ENCODE measurements around the gene TRAF2. TPM values are rescaled to one million over a fixed set of nuclear protein-coding genes. Genes with fewer than 3 reads are reported as not detected.
A peak's percentile ranks its signal among the peaks of the same experiment; 100 is the strongest.

The TRAF2 gene
- total and polyA plus RNA-seq, 2 of the 13 experiments (the other 11 are each of a cell fraction or from before 2014, with no cell fraction given) = 12.4 to 13.6 TPM

GRCh38 chr9:136922540-136922939 is 36.2 kb downstream of the TRAF2 start:
- no peak for FAIRE-seq
- no peaks in the 10 kb centered on the region for H3K9me3 ChIP-seq (ENCODE audit: low read length)
- no peak overlapping the region for H3K9ac ChIP-seq (ENCODE audit: insufficient read depth, low read depth, low read length)
- DNase-seq (ENCODE audit: low spot score) = no peak
- H3K4me3 ChIP-seq (replicated peaks in 1 of 3; ENCODE audit: insufficient read depth in 1 of 3, low read depth in 2 of 3, low read length in 3 of 3) = no peak overlapping the region
- 92% methylated on average over 19 of the region's 19 CpGs for WGBS (ENCODE audit: low lambda C conversion rate)
- ChIA-PET CTCF (ENCODE audit: low intra/inter-chr PET ratio, low total read pairs) (no interaction called here), POLR2A (no interaction called here)
- no peak for TF ChIP-seq ZNF44 (CRISPR knock-in tag; IDR thresholded peaks at IDR 0.05)
- TF ChIP-seq FOXP1 (IDR thresholded peaks at IDR 0.05) = no peak
- TF ChIP-seq FOXP1 (CRISPR knock-in tag; IDR thresholded peaks at IDR 0.05) = no peak
- no peak for TF ChIP-seq ZFAT (CRISPR knock-in tag; conservative IDR thresholded peaks at IDR 0.05)
- intact Hi-C loops (cut with micrococcal nuclease; ENCODE audit: unreplicated experiment) (no loop called here), in situ Hi-C loops (cut with HindIII; ENCODE audit: extremely low pct_ligation_motif_present, low pct_unique_long_range_greater_than_20kb) (no loop called here)
- peaks cover 24 to 50% of the 10 kb centered on the region in 2 experiments; a peak in 4 of 5 replicates for H3K36me3 ChIP-seq (replicated peaks in 1 of 2; ENCODE audit: control insufficient read depth in 1 of 2, insufficient read depth in 2 of 2, low read length in 2 of 2)
- H3K27me3 ChIP-seq (ENCODE audit: control insufficient read depth in 1 of 2, insufficient read depth in 2 of 2, low read length in 2 of 2) = no peaks in the 10 kb centered on the region
- no peaks in the 10 kb centered on the region for H4K20me1 ChIP-seq (ENCODE audit: insufficient read depth, low read length)
- H3K4me1 ChIP-seq (ENCODE audit: insufficient read depth, low read length) = no peaks in the 10 kb centered on the region
- H2AFZ ChIP-seq (ENCODE audit: low read length) = no peak overlapping the region
- ATAC-seq = no peak
- BruUV-seq (replicated peaks) = no TSS peak
- no peak overlapping the region for H3K4me2 ChIP-seq (ENCODE audit: low read depth, low read length)
- no peak overlapping the region for H3K27ac ChIP-seq (ENCODE audit: extremely low read length, insufficient read depth, low read length)
- no peaks in the 10 kb centered on the region for H3K79me2 ChIP-seq (ENCODE audit: insufficient read depth, low read length)

GRCh38 chr9:136923881-136924280 is 37.6 kb downstream of the TRAF2 start:
- Histone ChIP-seq H3K27me3 (ENCODE audit: control insufficient read depth in 1 of 2, insufficient read depth in 2 of 2, low read length in 2 of 2) (no peaks in the 10 kb centered on the region), H3K4me3 (replicated peaks in 1 of 3; ENCODE audit: insufficient read depth in 1 of 3, low read depth in 2 of 3, low read length in 3 of 3) (no peak overlapping the region), H3K27ac (ENCODE audit: extremely low read length, insufficient read depth, low read length) (no peak overlapping the region), H3K79me2 (ENCODE audit: insufficient read depth, low read length) (no peaks in the 10 kb centered on the region), H2AFZ (ENCODE audit: low read length) (no peak overlapping the region), H3K9ac (ENCODE audit: insufficient read depth, low read depth, low read length) (no peak overlapping the region), H3K4me1 (ENCODE audit: insufficient read depth, low read length) (no peaks in the 10 kb centered on the region), H3K9me3 (ENCODE audit: low read length) (no peaks in the 10 kb centered on the region), H3K4me2 (ENCODE audit: low read depth, low read length) (no peak overlapping the region), H4K20me1 (ENCODE audit: insufficient read depth, low read length) (no peaks in the 10 kb centered on the region), H3K36me3 (replicated peaks in 1 of 2; ENCODE audit: control insufficient read depth in 1 of 2, insufficient read depth in 2 of 2, low read length in 2 of 2) (peaks cover 23 to 49% of the 10 kb centered on the region in 2 experiments; a peak in 4 of 5 replicates)
- POLR2A ChIA-PET = no interaction called here
- 97% methylated on average over 15 of the region's 19 CpGs for WGBS (ENCODE audit: low lambda C conversion rate)
- no peak for FAIRE-seq
- ATAC-seq = no peak
- BruUV-seq (replicated peaks) = no TSS peak
- CTCF ChIA-PET (ENCODE audit: low intra/inter-chr PET ratio, low total read pairs) = no interaction called here
- TF ChIP-seq RBM22 (optimal IDR thresholded peaks at IDR 0.05; ENCODE audit: low read length) (peak; percentile 20), ZNF562 (CRISPR knock-in tag; IDR thresholded peaks at IDR 0.05; ENCODE audit: borderline replicate concordance) (no peak), AGO2 (optimal IDR thresholded peaks at IDR 0.05; ENCODE audit: low read depth, low read length) (peak; percentile 25), MXD1 (CRISPR knock-in tag; IDR thresholded peaks at IDR 0.05) (no peak)
- intact Hi-C loops (cut with micrococcal nuclease; ENCODE audit: unreplicated experiment) = no loop called here
- in situ Hi-C loops (cut with HindIII; ENCODE audit: extremely low pct_ligation_motif_present, low pct_unique_long_range_greater_than_20kb) = no loop called here
- no peak for DNase-seq (ENCODE audit: low spot score)
